ENCODE results near the gene CPD.
"Not testable (repeated sequence)": the region's sequence is repeated elsewhere in the genome, so short reads cannot be mapped to it uniquely, and the experiment has no call there.

The CPD gene

GRCh38 chr17:30389756-30390300, 11.1 kb downstream of the CPD start:
- no peak for DNase-seq

DNA sequence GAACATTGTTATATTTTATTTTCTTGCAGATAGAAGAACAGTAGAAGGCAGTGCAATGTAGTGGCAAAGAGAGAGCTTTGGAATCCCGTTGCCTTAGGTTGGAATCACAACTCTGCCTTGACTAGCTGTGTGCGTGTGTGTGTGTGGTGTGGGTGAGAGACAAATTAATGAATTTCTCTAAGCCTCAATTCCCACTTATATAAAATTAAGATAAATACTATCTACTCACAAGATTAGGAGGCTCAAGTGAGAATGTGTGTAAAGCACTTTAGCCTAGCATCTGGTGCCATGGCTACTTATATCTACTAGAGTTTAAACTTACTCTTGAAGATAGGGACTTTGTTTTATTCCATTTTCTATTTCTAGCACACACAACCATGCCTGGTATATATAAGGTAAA, 12.8 kb downstream of the CPD start:
- DNase-seq, result no peak

DNA sequence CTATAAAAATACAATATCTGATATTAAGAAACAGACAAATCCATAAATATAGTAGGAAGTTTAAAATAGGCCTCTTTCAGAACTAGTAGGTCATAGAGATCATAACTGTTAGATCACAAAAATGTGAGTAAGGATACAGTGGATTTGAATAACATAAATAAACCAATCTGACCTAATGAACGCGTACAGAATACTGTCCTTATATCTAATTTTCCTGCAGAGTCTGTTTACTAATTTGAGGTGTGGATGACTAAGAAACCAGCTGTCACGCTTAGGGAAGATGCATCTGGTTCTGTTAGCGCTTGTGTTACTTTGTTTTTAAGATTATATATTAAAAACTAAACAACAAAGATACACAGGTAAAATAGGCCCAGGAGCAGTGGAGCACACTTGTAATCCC, 14.8 kb downstream of the CPD start:
- no peak for DNase-seq

DNA sequence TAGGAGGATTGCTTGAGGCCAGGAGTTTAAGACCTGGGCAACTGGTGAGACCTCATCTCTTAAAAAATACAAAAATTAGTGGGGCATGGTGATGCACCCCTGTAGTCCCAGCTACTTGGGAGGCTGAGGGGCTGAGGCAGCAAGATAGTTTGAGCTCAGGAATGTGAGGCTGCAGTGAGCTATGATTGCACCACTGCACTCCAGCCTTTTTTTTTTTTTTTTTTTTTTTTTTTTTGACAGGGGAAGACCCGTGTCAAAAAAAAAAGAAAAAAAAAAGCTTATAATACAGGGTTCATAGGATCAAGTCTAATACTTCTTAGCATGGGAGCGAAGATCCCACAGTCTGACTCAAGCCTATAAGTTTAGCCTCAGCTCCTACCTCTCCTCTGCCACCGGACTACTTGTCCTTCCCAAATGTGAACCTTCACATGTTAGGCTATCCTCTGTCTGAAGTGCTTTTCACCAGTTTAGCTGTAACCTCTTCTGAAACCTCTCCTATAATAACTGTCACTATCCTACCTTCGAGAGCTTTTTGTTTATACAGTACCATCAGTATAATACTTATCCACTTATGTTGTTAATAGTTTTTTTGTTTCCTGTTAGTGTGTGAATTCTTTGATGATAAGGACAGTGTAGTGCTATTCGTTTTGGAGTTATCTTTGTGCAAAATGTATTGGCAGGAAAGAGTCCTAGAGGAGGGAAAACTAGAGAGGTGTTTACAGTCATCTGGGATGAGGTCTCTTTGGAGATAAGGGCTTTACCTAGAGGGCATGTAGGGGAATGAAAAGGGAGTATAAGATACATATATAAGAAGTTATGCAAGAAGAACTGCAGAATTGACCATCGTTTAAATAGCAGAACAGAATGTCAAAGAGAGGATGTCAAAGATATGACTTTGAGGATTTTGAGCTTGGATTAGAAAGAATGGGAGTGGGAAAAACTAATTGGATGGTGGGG, 15.5 kb downstream of the CPD start:
- DNase-seq, result no peak

DNA sequence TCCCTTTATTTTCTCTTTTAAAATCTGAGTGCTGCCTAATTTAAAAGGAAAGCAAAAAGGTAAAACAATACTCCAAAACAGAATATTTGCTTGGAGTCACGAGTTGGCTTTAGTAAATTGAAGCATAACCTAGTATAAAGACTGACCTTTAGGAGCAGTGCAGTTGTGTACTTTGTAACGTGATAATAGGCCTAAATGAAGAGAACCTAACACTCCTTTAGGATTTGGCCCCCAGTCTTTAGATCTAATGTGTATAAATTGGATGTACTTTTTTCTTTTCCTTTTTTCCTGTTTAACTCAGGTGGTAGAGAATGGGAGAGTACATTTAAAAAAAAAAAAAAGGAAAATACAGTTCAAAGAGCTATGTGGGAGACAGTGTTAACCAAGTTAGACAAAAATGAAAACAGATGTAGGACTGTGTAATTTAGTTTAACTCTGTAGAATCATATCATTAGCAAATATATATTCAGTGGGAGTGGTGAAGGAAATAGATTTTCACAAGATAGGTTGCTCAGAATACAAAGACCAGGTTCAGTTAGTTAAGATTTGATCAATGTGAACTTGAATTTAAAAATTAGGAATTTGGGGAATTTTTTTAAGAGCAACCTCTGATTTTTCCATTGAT, 16.8 kb downstream of the CPD start:
- no peak for DNase-seq

DNA sequence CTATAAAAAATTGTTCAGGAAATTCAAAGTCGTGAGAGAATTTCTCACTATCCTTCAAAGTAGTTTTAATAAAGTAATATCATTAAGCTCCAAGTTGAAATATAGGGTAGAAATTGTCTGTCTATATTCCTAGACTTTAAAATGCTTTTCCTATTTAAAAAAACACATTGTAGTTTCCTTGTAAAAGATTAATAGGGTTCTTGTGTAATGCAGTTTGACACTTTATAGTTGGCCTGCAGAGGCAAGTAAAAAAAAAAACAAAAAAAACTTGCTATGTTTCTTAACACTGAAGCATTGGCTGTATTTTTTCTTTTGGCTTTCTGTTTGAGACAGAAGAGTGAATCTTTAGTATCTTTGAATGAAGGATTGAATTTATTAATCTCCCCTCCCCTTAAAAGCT, 17.4 kb downstream of the CPD start:
- DNase-seq, result no peak

DNA sequence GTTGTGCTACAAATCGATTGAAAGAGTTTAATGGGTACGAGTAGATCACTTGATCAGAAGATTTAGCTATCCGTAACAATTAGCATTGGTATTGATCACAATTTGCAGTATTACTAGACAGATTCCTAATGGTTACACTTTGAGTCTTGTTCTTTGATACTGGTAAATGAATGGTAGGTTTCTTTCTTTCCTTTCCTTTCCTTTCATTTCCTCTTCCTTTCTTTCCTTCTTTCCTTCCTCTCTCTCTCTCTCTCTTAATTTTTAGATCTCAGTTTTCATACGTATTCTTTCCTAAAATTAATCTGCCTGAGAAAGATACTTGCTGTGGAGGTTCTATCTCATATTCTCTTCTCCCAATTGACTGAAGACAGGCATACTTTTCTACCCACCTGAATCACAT, 17.9 kb downstream of the CPD start:
- no peak for DNase-seq

- no peak for DNase-seq
Measured at GRCh38 chr17:30398328-30399041, 19.8 kb downstream of the CPD start.

DNA sequence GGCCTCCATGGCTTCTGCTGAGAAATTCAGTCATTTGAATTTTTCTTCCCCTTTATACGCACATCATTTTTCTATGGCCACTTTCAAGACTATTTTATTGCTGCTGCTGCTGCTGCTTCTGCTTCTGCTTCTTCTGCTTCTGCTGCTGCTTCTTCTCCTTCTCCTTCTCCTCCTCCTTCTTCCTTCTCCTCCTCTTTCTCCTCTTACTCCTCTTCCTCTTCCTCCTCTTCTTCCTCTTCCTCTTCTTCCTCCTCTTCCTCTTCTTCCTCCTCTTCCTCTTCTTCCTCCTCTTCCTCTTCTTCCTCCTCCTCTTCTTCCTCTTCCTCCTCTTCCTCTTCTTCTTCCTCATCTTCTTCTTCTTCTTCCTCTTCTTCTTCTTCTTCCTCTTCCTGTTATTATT, 22.4 kb downstream of the CPD start:
- no peak for DNase-seq

GRCh38 chr17:30405161-30405560, 26.4 kb downstream of the CPD start:
- no peak for DNase-seq

- DNase-seq, result not testable (repeated sequence)
Measured at GRCh38 chr17:30410627-30411026, 31.9 kb downstream of the CPD start.

GRCh38 chr17:30412008-30412496, 33.3 kb downstream of the CPD start:
- DNase-seq, result not testable (repeated sequence)

GRCh38 chr17:30413109-30413508, 34.4 kb downstream of the CPD start:
- no peak for DNase-seq

DNA sequence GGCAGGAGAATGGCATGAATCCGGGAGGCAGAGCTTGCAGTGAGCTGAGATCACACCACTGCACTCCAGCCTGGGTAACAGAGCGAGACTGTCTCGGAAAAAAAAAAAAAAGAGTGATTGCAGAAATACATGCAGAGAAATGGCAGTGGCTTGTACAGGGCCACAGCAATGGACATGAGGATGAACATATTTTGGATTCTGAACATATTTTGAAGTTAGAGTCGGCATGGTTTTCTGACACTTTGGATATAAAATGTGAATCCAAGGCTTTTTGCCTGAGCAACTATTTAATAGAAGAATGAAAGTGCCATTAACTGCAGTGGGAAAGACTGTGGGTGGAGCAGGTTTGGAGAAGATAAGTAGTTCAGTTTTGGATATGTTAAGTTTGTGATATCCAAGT, 35.8 kb downstream of the CPD start:
- no peak for DNase-seq

DNA sequence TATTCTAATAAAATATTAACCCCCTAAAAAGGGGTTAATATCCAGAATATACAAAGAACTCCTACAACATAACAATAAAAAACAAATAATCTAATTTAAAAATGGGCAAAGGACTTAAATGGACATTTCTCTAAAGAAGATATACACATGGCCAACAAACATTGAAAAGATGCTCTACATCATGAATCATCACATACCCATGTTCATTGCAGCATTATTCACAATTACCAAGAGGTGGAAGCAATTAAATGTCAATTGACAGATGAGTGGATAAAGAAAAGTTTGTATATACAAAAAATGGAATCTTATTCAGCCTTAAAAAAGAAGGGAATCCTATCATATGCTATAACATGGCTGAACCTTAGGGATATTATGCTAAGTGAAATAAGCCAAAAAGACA, 36.8 kb downstream of the CPD start:
- DNase-seq, result no peak

GRCh38 chr17:30418070-30418469, 39.3 kb downstream of the CPD start:
- DNase-seq, result not testable (repeated sequence)

DNA sequence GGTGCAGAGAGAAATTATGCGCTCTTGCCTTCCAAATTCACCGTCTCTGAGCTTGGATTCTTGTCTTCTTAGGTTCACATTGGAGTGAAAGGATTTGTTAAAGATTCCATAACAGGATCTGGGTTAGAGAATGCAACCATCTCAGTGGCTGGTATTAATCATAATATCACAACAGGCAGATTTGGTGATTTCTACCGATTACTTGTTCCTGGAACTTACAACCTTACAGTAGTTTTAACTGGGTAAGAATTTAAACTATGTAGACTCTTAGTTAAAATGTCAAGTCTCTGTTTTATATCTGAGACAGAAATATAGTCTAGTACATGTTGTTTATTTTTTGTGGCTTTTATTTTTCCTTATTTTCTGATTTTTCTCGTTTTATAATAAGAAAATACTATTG, 42.9 kb downstream of the CPD start:
- DNase-seq, result no peak

GRCh38 chr17:30422171-30422570, 43.4 kb downstream of the CPD start:
- no peak for DNase-seq

DNA sequence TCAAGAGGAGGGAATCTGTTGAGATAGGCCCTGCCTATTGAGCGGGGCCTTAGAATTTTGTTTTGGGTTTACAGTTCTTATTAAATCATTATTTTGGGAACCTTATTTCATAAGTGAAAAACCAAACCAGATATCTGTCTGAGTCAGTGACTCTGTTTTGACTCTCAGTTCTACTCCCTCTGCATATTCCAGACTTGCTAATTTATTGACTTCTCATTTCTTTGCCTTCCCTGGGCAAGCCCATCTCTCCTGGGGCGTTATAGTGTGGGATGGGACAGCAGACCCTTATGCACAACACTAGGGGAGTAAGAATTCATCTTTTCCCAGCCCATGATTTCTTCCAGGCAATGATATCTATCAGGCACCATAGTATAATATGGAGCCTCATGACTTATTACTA, 45.7 kb downstream of the CPD start:
- no peak for DNase-seq

- DNase-seq, result no peak
Measured at GRCh38 chr17:30426292-30426691, 47.6 kb downstream of the CPD start.

DNA sequence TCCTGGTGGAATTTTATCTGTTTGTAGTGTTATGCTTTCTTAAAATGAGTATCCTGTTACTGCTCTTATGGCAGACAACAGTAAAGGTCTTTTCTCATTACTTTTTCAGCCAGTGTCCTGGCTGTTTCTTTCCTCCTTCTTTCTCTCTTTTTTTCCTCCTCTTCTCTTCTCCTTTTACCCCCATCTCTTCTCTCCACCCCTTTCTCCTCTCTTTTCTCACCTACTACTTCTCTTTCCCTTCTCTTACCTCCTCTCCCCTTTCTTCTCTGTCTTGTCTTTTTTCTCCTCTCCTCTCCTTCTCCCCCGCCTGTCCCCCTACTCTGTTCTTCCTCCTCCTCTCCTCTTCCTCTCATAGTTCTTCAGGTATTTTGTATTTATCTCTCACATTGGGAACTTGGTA, 48.9 kb downstream of the CPD start:
- no peak for DNase-seq

- DNase-seq, result no peak
Measured at GRCh38 chr17:30429155-30429554, 50.4 kb downstream of the CPD start.

GRCh38 chr17:30433514-30433913, 54.8 kb downstream of the CPD start:
- DNase-seq, result peak; percentile 22 to 72

Data from SHP77 (cell line).